Measurements from ENCODE around the gene MRPS34. TPM values are rescaled to one million over a fixed set of nuclear protein-coding genes. Genes with fewer than 3 reads are reported as not detected.

Gene MRPS34
- total and polyA plus RNA-seq, 9 of the 15 experiments (the other 6 are each of a cell fraction or from before 2014, with no cell fraction given): 5.2 to 334 (median 92.8) TPM

- no peak for TF ChIP-seq RREB1 (CRISPR knock-in tag; IDR thresholded peaks at IDR 0.05)
- TF ChIP-seq ARID3B (CRISPR knock-in tag; IDR thresholded peaks at IDR 0.05; ENCODE audit: borderline replicate concordance): 0 out of 2 replicates have a peak, but pooled peaks have one; percentile 63
- no peak for TF ChIP-seq CHCHD3 (CRISPR knock-in tag; IDR thresholded peaks at IDR 0.05)
- no peak for TF ChIP-seq E4F1 (CRISPR knock-in tag; IDR thresholded peaks at IDR 0.05; ENCODE audit: borderline replicate concordance)
- TF ChIP-seq PKNOX1 (IDR thresholded peaks at IDR 0.05): peak; percentile 72
- no peak for TF ChIP-seq PCBP1 (IDR thresholded peaks at IDR 0.05; ENCODE audit: low read depth, low read length, poor library complexity, severe bottlenecking)
- TF ChIP-seq KLF10 (CRISPR knock-in tag; IDR thresholded peaks at IDR 0.05): no peak
- peak; percentile 84 for TF ChIP-seq CTBP1 (IDR thresholded peaks at IDR 0.05; ENCODE audit: borderline replicate concordance)
- TF ChIP-seq SAFB (IDR thresholded peaks at IDR 0.05; ENCODE audit: borderline replicate concordance, low read depth, low read length): no peak
- TF ChIP-seq ZNF175 (CRISPR knock-in tag; IDR thresholded peaks at IDR 0.05; ENCODE audit: low read depth): no peak
- TF ChIP-seq ZNF551 (CRISPR knock-in tag; IDR thresholded peaks at IDR 0.05): no peak
- TF ChIP-seq ZBTB1 (CRISPR knock-in tag; IDR thresholded peaks at IDR 0.05; ENCODE audit: borderline replicate concordance, low read depth): peak; percentile 96
- no peak for TF ChIP-seq SFPQ (IDR thresholded peaks at IDR 0.05; ENCODE audit: low read depth, low read length)
Measured at GRCh38 chr16:1772908-1773702, at the start of gene MRPS34 (continued).
